OCI-LY7 (cell line): ENCODE data around the gene CFAP52. TPM values are rescaled to one million over a fixed set of nuclear protein-coding genes. Genes with fewer than 3 reads are reported as not detected.

Experiments used
- BruUV-seq: library from RNA; stranded (reverse); fragments of 400-500 nt; replicated peaks from 2 replicates; lab custom pipeline; 2021; lab: Mats Ljungman, UMichigan
- CTCF ChIA-PET: fragments of 300-600 bp; sonication (Branson Sonifier 250); formaldehyde crosslinking; loops from one replicate; lab custom pipeline; 2022; ENCODE audit warnings: antibody characterized with exemption; ENCODE audit not compliant: unreplicated experiment; lab: Charles Lee
- POLR2A ChIA-PET: fragments of 300-600 bp; sonication (Branson Sonifier 250); formaldehyde crosslinking; loops from one replicate; lab custom pipeline; 2022; ENCODE audit warnings: antibody characterized with exemption; lab: Charles Lee
- DNase-seq: peaks from one replicate; pipeline ENCODE4 v3.0.0-alpha.2; 2015; ENCODE audit warnings: low spot score
- H2AFZ ChIP-seq: fragments of 200-600 bp; sonication (generic), shearing (Covaris generic); 2 replicates; pipeline ENCODE4 v1.6.1; 2014; ENCODE audit warnings: mild to moderate bottlenecking, antibody characterized with exemption, low read length, moderate library complexity
- H3K27ac ChIP-seq: fragments of 200-600 bp; sonication (generic); 2 replicates; pipeline ENCODE4 v1.5.1; 2014; ENCODE audit warnings: mixed run types, low read depth, mild to moderate bottlenecking, moderate library complexity, low read length, inconsistent platforms; ENCODE audit not compliant: poor library complexity, severe bottlenecking
- H3K36me3 ChIP-seq: fragments of 200-600 bp; sonication (generic); 2 replicates; pipeline ENCODE4 v1.6.1; 2014; ENCODE audit warnings: mild to moderate bottlenecking, antibody characterized with exemption, low read length, moderate library complexity, mixed read lengths; ENCODE audit not compliant: insufficient read depth
- H3K4me1 ChIP-seq: fragments of 200-600 bp; sonication (generic); 2 replicates; pipeline ENCODE4 v1.5.1; 2014; ENCODE audit warnings: mild to moderate bottlenecking, low read length; ENCODE audit not compliant: insufficient read depth, poor library complexity, severe bottlenecking
- H3K4me2 ChIP-seq: fragments of 200-600 bp; sonication (generic); 2 replicates; pipeline ENCODE4 v1.6.1; 2014; ENCODE audit warnings: mild to moderate bottlenecking, low read length
- H3K4me3 ChIP-seq: fragments of 200-600 bp; sonication (generic); 2 replicates; pipeline ENCODE4 v1.5.1; 2014; ENCODE audit warnings: mild to moderate bottlenecking, low read depth, low read length; ENCODE audit not compliant: poor library complexity, severe bottlenecking
- H3K79me2 ChIP-seq: fragments of 200-600 bp; sonication (generic); 2 replicates; pipeline ENCODE4 v1.6.1; 2016; ENCODE audit warnings: low read depth, mild to moderate bottlenecking, low read length, moderate library complexity, mixed read lengths; ENCODE audit not compliant: insufficient read depth
- H3K9me2 ChIP-seq: fragments of 200-600 bp; sonication (generic); 2 replicates; pipeline ENCODE4 v1.6.1; 2016; ENCODE audit warnings: mild to moderate bottlenecking, low read length, mixed read lengths; ENCODE audit not compliant: insufficient read depth
- H3K9me3 ChIP-seq: fragments of 200-600 bp; sonication (generic); 2 replicates; pipeline ENCODE4 v1.6.1; 2014; ENCODE audit warnings: mild to moderate bottlenecking, mixed run types, low read length, mixed read lengths
- H4K20me1 ChIP-seq: fragments of 200-600 bp; sonication (generic); 2 replicates; pipeline ENCODE4 v1.6.1; 2014; ENCODE audit warnings: mild to moderate bottlenecking, antibody characterized with exemption, low read length, moderate library complexity, mixed read lengths; ENCODE audit not compliant: insufficient read depth
- EZH2phosphoT487 ChIP-seq: fragments of 200-600 bp; sonication (generic); IDR thresholded peaks from 2 replicates; pipeline ENCODE4 v1.6.1; 2018; ENCODE audit warnings: low read depth, borderline replicate concordance, mild to moderate bottlenecking, mixed run types, antibody characterized with exemption, low read length, moderate library complexity, mixed read lengths
- intact Hi-C: fragments of 100-400 bp; cut with micrococcal nuclease; formaldehyde crosslinking; loops from one replicate; pipeline ENCODE4 v1.10.0; 2022; ENCODE audit not compliant: unreplicated experiment
- total RNA-seq, 2 experiments: library from RNA; depleted of rRNA in 1 of 2; stranded (reverse); fragments of >200 nt in 1 of 2; shearing (Covaris generic) in 1 of 2; gene quantifications; 2 replicates each; pipeline ENCODE4 v1.2.3, GENCODE V29; 2014 to 2022
- TF ChIP-seq, protein P1 (sequence below): fragments of 200-600 bp; sonication (generic); conservative IDR thresholded peaks from 2 replicates; pipeline ENCODE4 v1.5.1; 2014; ENCODE audit warnings: mild to moderate bottlenecking, antibody characterized with exemption, low read length, moderate library complexity, mixed read lengths

Gene CFAP52
- total RNA-seq, 2 experiments from 2014 or later, result not detected

DNA sequence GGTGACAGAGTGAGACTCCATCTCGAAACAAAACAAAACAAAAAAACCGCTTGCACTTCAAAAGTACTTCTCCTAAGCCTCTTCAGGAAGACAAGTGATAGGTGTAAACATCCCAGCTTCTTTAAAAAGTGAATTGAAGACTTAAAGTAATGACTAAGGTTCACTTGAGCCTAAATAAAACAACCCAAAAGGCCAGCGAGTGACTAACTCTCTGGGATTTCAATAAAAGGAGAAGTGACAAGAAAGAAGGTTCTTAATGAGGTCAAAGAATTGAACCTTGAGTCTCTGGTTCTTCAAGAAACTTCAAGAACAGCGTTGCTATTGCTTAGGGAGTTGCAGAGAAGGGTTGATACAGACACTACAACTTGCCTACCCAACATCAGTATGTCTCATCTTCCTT, 43.0 kb upstream of the CFAP52 start:
- H3K9me2 ChIP-seq, result no peaks in the 10 kb centered on the region
- H3K4me2 ChIP-seq, result no peak overlapping the region
- H3K4me3 ChIP-seq, result no peak overlapping the region
- no peak for DNase-seq
- no peaks in the 10 kb centered on the region for H3K9me3 ChIP-seq
- BruUV-seq, result no TSS peak
- H3K4me1 ChIP-seq, result no peaks in the 10 kb centered on the region
- no peak overlapping the region for H3K27ac ChIP-seq
- no peak overlapping the region for H2AFZ ChIP-seq
- no peaks in the 10 kb centered on the region for H3K36me3 ChIP-seq
- POLR2A ChIA-PET, result interaction anchor here (0.7 kb wide), 1 partner anchor 1265 kb away, joined by 3 read pairs; no protein-coding TSS in a partner anchor
- intact Hi-C loops, result no loop called here
- H4K20me1 ChIP-seq, result no peaks in the 10 kb centered on the region
- H3K79me2 ChIP-seq, result no peaks in the 10 kb centered on the region
- CTCF ChIA-PET, result no interaction called here
- TF ChIP-seq, protein P1, sequence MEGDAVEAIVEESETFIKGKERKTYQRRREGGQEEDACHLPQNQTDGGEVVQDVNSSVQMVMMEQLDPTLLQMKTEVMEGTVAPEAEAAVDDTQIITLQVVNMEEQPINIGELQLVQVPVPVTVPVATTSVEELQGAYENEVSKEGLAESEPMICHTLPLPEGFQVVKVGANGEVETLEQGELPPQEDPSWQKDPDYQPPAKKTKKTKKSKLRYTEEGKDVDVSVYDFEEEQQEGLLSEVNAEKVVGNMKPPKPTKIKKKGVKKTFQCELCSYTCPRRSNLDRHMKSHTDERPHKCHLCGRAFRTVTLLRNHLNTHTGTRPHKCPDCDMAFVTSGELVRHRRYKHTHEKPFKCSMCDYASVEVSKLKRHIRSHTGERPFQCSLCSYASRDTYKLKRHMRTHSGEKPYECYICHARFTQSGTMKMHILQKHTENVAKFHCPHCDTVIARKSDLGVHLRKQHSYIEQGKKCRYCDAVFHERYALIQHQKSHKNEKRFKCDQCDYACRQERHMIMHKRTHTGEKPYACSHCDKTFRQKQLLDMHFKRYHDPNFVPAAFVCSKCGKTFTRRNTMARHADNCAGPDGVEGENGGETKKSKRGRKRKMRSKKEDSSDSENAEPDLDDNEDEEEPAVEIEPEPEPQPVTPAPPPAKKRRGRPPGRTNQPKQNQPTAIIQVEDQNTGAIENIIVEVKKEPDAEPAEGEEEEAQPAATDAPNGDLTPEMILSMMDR, result no peak
- no peak for TF ChIP-seq EZH2phosphoT487

DNA sequence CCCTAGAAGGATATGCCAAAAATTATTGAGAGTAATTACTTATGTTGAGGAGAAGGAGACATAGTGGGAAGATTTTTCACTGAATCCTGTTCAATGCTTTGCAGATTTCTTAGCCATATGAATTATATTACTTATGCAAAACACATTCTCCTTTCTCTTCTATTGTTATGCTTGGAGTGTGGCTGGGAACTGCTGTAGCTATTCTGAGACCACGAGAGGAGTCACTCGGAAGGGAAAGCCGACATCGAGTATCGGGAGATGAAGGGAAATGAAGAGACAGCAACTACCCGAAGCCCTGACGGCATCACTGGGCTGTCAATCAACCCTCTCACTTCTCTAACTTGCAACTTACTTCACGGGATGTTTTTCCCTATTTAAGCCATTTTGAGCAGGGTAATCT, 40.4 kb upstream of the CFAP52 start:
- Histone ChIP-seq H3K4me2 (no peak overlapping the region), H3K4me1 (no peaks in the 10 kb centered on the region), H3K36me3 (no peaks in the 10 kb centered on the region), H3K9me2 (no peaks in the 10 kb centered on the region), H3K27ac (no peak overlapping the region), H2AFZ (no peak overlapping the region), H3K4me3 (no peak overlapping the region), H3K79me2 (no peaks in the 10 kb centered on the region), H4K20me1 (no peaks in the 10 kb centered on the region), H3K9me3 (no peaks in the 10 kb centered on the region)
- ChIA-PET CTCF (no interaction called here), POLR2A (no interaction called here)
- DNase-seq, result no peak
- no TSS peak for BruUV-seq
- TF ChIP-seq, protein P1, result no peak
- no peak for TF ChIP-seq EZH2phosphoT487
- intact Hi-C loops, result no loop called here

DNA sequence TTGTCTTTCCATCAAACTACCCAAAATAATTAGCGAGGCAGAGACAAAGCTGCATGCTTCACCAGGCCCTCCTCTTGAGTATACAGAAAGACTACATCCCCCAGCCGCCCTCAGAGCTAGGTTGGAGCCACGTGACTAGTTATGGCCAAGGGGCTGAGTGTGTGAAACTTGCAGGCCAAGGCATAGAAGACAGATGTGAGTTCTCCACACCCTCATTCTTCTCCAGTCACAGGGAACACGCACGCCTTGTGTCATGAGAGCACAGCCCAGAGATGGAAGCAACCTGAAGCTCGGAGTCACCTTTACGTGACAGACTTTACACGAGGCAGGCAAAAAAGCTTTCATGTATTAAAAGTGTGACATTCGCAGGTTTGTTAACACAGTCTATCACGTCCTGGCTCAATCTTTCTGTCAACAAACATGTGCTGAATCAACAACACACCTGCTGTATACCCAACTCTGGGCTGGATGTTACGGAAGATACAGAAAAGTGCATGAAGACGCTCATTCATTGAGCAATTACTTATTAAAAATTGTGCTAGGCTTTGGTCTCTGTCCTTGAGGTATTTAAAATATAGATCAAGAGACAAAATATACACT, 39.2 kb upstream of the CFAP52 start:
- BruUV-seq, result no TSS peak
- Histone ChIP-seq H3K27ac (no peak overlapping the region), H3K4me2 (no peak overlapping the region), H3K79me2 (no peaks in the 10 kb centered on the region), H3K4me3 (no peak overlapping the region), H3K9me2 (no peaks in the 10 kb centered on the region), H3K9me3 (no peaks in the 10 kb centered on the region), H3K36me3 (no peaks in the 10 kb centered on the region), H3K4me1 (no peaks in the 10 kb centered on the region), H4K20me1 (no peaks in the 10 kb centered on the region), H2AFZ (no peak overlapping the region)
- no peak for DNase-seq
- CTCF ChIA-PET, result no interaction called here
- intact Hi-C loops, result no loop called here
- no peak for TF ChIP-seq EZH2phosphoT487
- TF ChIP-seq, protein P1, result no peak
- POLR2A ChIA-PET, result no interaction called here
